Measurements from ENCODE around the gene NPR3. TPM values are rescaled to one million over a fixed set of nuclear protein-coding genes. Genes with fewer than 3 reads are reported as not detected.
A peak's percentile ranks its signal among the peaks of the same experiment; 100 is the strongest.

The NPR3 gene
- total and polyA plus RNA-seq, 8 donors = 16.5 to 48.2 (median 37.0) TPM

DNA sequence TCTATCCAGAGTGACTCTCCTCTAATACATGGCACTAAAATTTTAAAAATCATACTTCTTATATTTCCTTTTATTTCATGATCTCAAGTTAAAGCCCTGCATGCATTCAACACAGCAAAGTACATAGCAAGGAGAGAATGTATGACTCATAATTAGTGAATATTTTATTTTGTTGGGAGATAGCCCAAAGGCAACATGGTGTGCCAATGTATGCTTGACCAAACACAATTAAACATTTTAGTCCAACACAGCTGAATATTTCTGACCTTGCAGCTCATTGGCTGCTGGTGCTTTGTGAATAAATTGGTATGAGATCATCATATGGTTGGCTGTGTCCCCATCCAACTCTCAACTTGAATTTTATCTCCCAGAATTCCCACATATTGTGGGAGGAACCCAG lies 103.5 kb downstream of the NPR3 start:
- no peaks in the 10 kb centered on the region for H3K9me3 ChIP-seq
- H3K27me3 ChIP-seq = no peaks in the 10 kb centered on the region
- no peak overlapping the region for H3K27ac ChIP-seq
- H3K4me1 ChIP-seq = no peaks in the 10 kb centered on the region
- TF ChIP-seq, protein P1, sequence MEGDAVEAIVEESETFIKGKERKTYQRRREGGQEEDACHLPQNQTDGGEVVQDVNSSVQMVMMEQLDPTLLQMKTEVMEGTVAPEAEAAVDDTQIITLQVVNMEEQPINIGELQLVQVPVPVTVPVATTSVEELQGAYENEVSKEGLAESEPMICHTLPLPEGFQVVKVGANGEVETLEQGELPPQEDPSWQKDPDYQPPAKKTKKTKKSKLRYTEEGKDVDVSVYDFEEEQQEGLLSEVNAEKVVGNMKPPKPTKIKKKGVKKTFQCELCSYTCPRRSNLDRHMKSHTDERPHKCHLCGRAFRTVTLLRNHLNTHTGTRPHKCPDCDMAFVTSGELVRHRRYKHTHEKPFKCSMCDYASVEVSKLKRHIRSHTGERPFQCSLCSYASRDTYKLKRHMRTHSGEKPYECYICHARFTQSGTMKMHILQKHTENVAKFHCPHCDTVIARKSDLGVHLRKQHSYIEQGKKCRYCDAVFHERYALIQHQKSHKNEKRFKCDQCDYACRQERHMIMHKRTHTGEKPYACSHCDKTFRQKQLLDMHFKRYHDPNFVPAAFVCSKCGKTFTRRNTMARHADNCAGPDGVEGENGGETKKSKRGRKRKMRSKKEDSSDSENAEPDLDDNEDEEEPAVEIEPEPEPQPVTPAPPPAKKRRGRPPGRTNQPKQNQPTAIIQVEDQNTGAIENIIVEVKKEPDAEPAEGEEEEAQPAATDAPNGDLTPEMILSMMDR (IDR thresholded peaks at IDR 0.05) = no peak
- no peaks in the 10 kb centered on the region for H3K36me3 ChIP-seq
- intact Hi-C loops (cut with DNase I) = no loop called here
- H3K4me3 ChIP-seq = no peak overlapping the region
- DNase-seq = no peak
- ATAC-seq = no peak

DNA sequence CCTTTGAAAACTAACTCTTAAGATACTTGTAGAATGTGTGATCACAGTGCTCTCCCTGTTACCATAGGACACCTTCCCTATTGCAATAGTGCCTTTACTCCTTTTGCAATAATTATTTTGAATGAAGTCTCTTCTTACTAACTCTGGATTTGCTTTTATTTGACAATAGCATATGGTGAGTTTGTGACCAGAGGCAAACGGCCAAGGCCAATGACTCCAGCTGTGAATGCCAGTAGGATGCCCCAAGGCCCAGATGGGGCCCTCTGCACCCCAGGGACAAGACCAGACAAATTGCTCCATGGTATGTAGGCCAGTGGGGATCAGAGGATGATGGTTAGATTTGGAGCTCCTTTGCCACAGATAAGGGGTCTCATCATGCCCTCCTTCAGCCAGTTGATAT lies 116.9 kb downstream of the NPR3 start:
- intact Hi-C loops (cut with DNase I) = no loop called here
- no peak overlapping the region for H3K27ac ChIP-seq
- H3K36me3 ChIP-seq = no peaks in the 10 kb centered on the region
- H3K4me1 ChIP-seq = no peaks in the 10 kb centered on the region
- TF ChIP-seq, protein P1 (IDR thresholded peaks at IDR 0.05) = no peak
- no peaks in the 10 kb centered on the region for H3K27me3 ChIP-seq
- no peak for DNase-seq
- ATAC-seq = no peak
- H3K4me3 ChIP-seq = no peak overlapping the region
- H3K9me3 ChIP-seq = no peaks in the 10 kb centered on the region

DNA sequence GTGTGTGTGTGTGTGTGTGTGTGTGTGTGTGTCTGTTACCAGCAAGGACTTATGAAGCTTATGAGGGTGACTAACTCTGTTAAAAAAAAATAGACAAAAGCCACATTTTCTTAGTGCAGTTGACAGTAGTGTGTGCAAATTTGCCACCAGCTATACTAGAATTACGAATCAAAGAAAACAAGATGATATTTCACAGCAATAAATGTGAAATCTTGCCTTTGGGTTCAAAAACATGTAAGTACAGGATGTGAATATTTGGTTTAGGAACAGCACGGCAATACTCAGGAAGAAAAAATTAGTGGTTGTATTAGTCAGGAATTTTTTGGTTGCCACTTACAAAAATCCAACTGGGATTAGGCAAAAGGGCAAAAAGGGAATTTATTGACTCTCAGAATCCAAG lies 117.4 kb downstream of the NPR3 start:
- Histone ChIP-seq H3K36me3 (no peaks in the 10 kb centered on the region), H3K4me1 (no peaks in the 10 kb centered on the region), H3K27me3 (no peaks in the 10 kb centered on the region), H3K27ac (no peak overlapping the region), H3K9me3 (no peaks in the 10 kb centered on the region), H3K4me3 (no peak overlapping the region)
- no peak for ATAC-seq
- no peak for DNase-seq
- intact Hi-C loops (cut with DNase I) = no loop called here
- TF ChIP-seq, protein P1 (IDR thresholded peaks at IDR 0.05) = no peak

DNA sequence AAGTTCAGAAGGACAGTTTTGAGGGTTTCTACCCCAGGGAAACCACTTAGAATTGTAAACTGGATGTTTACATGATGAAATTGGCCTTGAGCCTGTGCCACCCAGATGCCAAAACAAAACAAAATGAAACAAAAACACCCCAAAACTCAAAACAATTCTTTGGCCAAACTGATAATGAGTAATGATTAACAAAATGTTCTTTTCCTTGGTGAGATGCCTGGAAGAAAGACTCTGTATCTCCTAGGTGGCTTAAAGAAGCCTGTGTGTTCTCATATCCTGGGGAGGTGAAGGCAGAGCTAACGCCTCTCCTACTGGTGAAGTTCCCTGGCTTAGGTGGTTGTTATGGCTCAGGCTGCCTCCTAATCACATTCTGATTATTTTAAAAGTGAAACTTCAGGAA lies 120.5 kb downstream of the NPR3 start:
- no peaks in the 10 kb centered on the region for H3K27me3 ChIP-seq
- H3K36me3 ChIP-seq = no peaks in the 10 kb centered on the region
- H3K27ac ChIP-seq = no peak overlapping the region
- no peak for ATAC-seq
- H3K4me3 ChIP-seq = no peak overlapping the region
- no peaks in the 10 kb centered on the region for H3K9me3 ChIP-seq
- intact Hi-C loops (cut with DNase I) = no loop called here
- H3K4me1 ChIP-seq = no peaks in the 10 kb centered on the region
- no peak for DNase-seq
- TF ChIP-seq, protein P1 (IDR thresholded peaks at IDR 0.05) = no peak

DNA sequence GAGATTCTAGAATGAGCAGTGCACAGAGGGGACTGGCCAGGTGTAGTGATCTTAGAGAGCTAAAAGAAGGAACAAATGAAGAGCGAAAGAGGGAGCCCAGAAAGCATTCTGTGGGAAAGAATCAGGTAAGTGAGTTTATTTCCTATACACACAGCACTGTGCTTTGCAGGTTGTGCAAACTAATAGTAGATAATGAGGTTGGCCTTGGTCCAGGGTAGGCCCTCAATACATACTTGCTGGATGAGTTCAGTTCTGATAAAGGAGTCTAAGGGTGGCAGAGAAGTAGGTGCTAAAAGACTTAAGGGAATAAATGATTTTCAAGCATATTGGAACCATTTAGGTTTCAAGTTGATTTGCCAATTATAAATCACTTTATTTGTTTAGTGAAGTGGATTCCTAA lies 122.0 kb downstream of the NPR3 start:
- intact Hi-C loops (cut with DNase I) = no loop called here
- peak; percentile 56 for ATAC-seq

More for the DNA sequence above, 122.0 kb downstream of the NPR3 start:
- Histone ChIP-seq H3K36me3 (no peaks in the 10 kb centered on the region), H3K27me3 (no peaks in the 10 kb centered on the region), H3K9me3 (no peaks in the 10 kb centered on the region), H3K27ac (no peak overlapping the region), H3K4me1 (peaks cover 0 to 3% of the 10 kb centered on the region in 2 donors), H3K4me3 (no peak overlapping the region)
- no peak for DNase-seq
- TF ChIP-seq, protein P1 (IDR thresholded peaks at IDR 0.05) = no peak

Measured in left lung (tissue), 10 donors.